Adrenal gland (tissue), 5 donors: Measurements from ENCODE around the gene SYAP1.

Experiments used
- CTCF ChIP-seq, 6 experiments: fragments of 450-650 bp in 4 of 6; fragments of 200-600 bp in 2 of 6; sonication (generic) in 1 of 6; IDR thresholded peaks; 1 replicate in 5 of 6; 2 replicates in 1 of 6; pipeline versions ENCODE4 v1.5.1 to v1.8.0; 2016 to 2021; ENCODE audit warnings: antibody characterized with exemption in 6 of 6, mild to moderate bottlenecking in 2 of 6, moderate library complexity in 1 of 6
- POLR2A ChIP-seq, 2 donors: fragments of 450-650 bp; IDR thresholded peaks; one replicate each; pipeline ENCODE4 v1.6.1; 2017; ENCODE audit warnings: antibody characterized with exemption in 2 of 2, mild to moderate bottlenecking in 2 of 2, moderate library complexity in 1 of 2
- donor health status: DM: no; HTN: no; CAD: no.

GRCh38 chrX:16727637-16728036 lies 8.2 kb downstream of the SYAP1 start:
- no peak for TF ChIP-seq POLR2A (IDR thresholded peaks at IDR 0.05)
- TF ChIP-seq CTCF (IDR thresholded peaks at IDR 0.05), result no peak
